Naive thymus-derived CD4-positive, alpha-beta T cell (primary cell): Measurements from ENCODE around the gene UBE4B. TPM values are rescaled to one million over a fixed set of nuclear protein-coding genes. Genes with fewer than 3 reads are reported as not detected.
A peak's percentile ranks its signal among the peaks of the same experiment; 100 is the strongest.

Experiments used
- ATAC-seq: fragments of 150-1000 bp; cut with Tn5 transposase; 2 replicates; pipeline ENCODE4 v1.10.0; 2021; ENCODE audit warnings: mild to moderate bottlenecking, moderate library complexity
- CTCF ChIA-PET: fragments of 350-600 bp; sonication (Branson Sonifier 250); formaldehyde crosslinking; loops from one replicate; lab custom pipeline; 2021; ENCODE audit warnings: antibody characterized with exemption; lab: Charles Lee
- POLR2A ChIA-PET: fragments of 350-600 bp; sonication (Branson Sonifier 250); formaldehyde crosslinking; loops from one replicate; lab custom pipeline; 2021; ENCODE audit warnings: antibody characterized with exemption, inconsistent platforms; lab: Charles Lee
- DNase-seq, 9 donors: peaks; one replicate each; pipeline versions ENCODE4 v3.0.0 to v3.0.0-alpha.2; 2020 to 2022; ENCODE audit warnings: mixed read lengths in 1 of 9
- H3K27ac ChIP-seq: one replicate; pipeline ENCODE4 v1.7.0; 2013; ENCODE audit warnings: mild to moderate bottlenecking, low read depth, low read length, moderate library complexity
- H3K27me3 ChIP-seq, 2 donors: one replicate each; pipeline ENCODE4 v1.7.0; 2013; ENCODE audit warnings: low read length in 2 of 2, mild to moderate bottlenecking in 2 of 2, moderate library complexity in 2 of 2; ENCODE audit not compliant: control insufficient read depth in 2 of 2, insufficient read depth in 2 of 2
- H3K36me3 ChIP-seq, 3 experiments: 1 replicate in 2 of 3; 2 replicates in 1 of 3; pipeline ENCODE4 v1.7.0; 2013; ENCODE audit warnings: low read length in 3 of 3, mild to moderate bottlenecking in 3 of 3, moderate library complexity in 1 of 3; ENCODE audit not compliant: insufficient read depth in 3 of 3, control insufficient read depth in 2 of 3
- H3K4me1 ChIP-seq, 2 donors: one replicate each; pipeline ENCODE4 v1.7.0; 2013; ENCODE audit warnings: low read length in 2 of 2, mild to moderate bottlenecking in 2 of 2, moderate library complexity in 1 of 2; ENCODE audit not compliant: control insufficient read depth in 2 of 2, insufficient read depth in 2 of 2
- H3K4me3 ChIP-seq: 2 replicates; pipeline ENCODE4 v1.7.0; 2013; ENCODE audit warnings: mild to moderate bottlenecking, low read length
- H3K9me3 ChIP-seq, 3 experiments: 1 replicate in 2 of 3; 2 replicates in 1 of 3; pipeline ENCODE4 v1.7.0; 2013; ENCODE audit warnings: low read length in 3 of 3; ENCODE audit not compliant: control insufficient read depth in 2 of 3
- H3K27ac Mint-ChIP-seq, 9 donors: one replicate each; pipeline ENCODE4 v1.8.0; 2020 to 2022; ENCODE audit warnings: mixed read lengths in 9 of 9, mild to moderate bottlenecking in 8 of 9, moderate library complexity in 5 of 9, inconsistent platforms in 2 of 9
- H3K27me3 Mint-ChIP-seq, 5 donors: one replicate each; pipeline ENCODE4 v1.8.0; 2021 to 2022; ENCODE audit warnings: mixed read lengths in 5 of 5, mild to moderate bottlenecking in 1 of 5
- H3K36me3 Mint-ChIP-seq, 5 donors: one replicate each; pipeline ENCODE4 v1.8.0; 2020 to 2022; ENCODE audit warnings: mixed read lengths in 5 of 5, mild to moderate bottlenecking in 3 of 5, inconsistent platforms in 1 of 5
- H3K4me1 Mint-ChIP-seq, 7 donors: one replicate each; pipeline ENCODE4 v1.8.0; 2020 to 2022; ENCODE audit warnings: mixed read lengths in 7 of 7, mild to moderate bottlenecking in 3 of 7, inconsistent platforms in 1 of 7
- H3K4me3 Mint-ChIP-seq, 10 donors: one replicate each; pipeline ENCODE4 v1.8.0; 2020 to 2022; ENCODE audit warnings: mild to moderate bottlenecking in 10 of 10, mixed read lengths in 10 of 10, moderate library complexity in 6 of 10, inconsistent platforms in 2 of 10
- H3K9me3 Mint-ChIP-seq, 11 donors: one replicate each; pipeline ENCODE4 v1.8.0; 2020 to 2022; ENCODE audit warnings: mixed read lengths in 11 of 11, mild to moderate bottlenecking in 4 of 11, inconsistent platforms in 1 of 11, moderate library complexity in 1 of 11
- intact Hi-C, 2 donors: fragments of 100-400 bp; cut with micrococcal nuclease; formaldehyde crosslinking; loops; one replicate each; pipeline ENCODE4 v1.15.1; 2023
- polyA plus RNA-seq, 2 donors: library from polyadenylated mRNA; unstranded; fragments of 300-500 nt; fragmentation: Illumina TruSeq; gene quantifications; one replicate each; pipeline ENCODE4 v1.2.3, GENCODE V29; 2021
- total RNA-seq, 6 experiments: library from RNA in 5 of 6; stranded (reverse) in 5 of 6; gene quantifications; 1 replicate in 5 of 6; 2 replicates in 1 of 6; pipeline ENCODE4 v1.2.3 and lab custom pipeline; 2021 to 2026

The UBE4B gene
- total and polyA plus RNA-seq, 7 experiments from 2014 or later = 7.5 to 48.3 (median 39.2) TPM

- H3K27me3 ChIP-seq = no peaks in the 10 kb centered on the region
- ChIA-PET CTCF (no interaction called here), POLR2A (no interaction called here)
- H3K4me1 ChIP-seq = no peaks in the 10 kb centered on the region
- ATAC-seq (no peak), DNase-seq (no peak)
- H3K27ac ChIP-seq = no peak overlapping the region
- Mint-ChIP-seq H3K27ac (peak overlapping the region in 4 of 9 donors; percentile 2 to 61 (median 24)), H3K4me1 (peaks cover 6 to 22% (median 14%) of the 10 kb centered on the region in 7 donors), H3K9me3 (peaks cover 0 to 4% (median 0%) of the 10 kb centered on the region in 11 donors), H3K36me3 (peaks cover 8 to 46% (median 21%) of the 10 kb centered on the region in 5 donors), H3K27me3 (no peaks in the 10 kb centered on the region), H3K4me3 (no peak overlapping the region)
- peaks cover 0 to 11% (median 0%) of the 10 kb centered on the region in 3 experiments for H3K36me3 ChIP-seq
- no peak overlapping the region for H3K4me3 ChIP-seq
- intact Hi-C loops = no loop called here
- H3K9me3 ChIP-seq = no peaks in the 10 kb centered on the region
These were observed 50.2 kb downstream of the UBE4B start for GRCh38 chr1:10082785-10083479.

DNA sequence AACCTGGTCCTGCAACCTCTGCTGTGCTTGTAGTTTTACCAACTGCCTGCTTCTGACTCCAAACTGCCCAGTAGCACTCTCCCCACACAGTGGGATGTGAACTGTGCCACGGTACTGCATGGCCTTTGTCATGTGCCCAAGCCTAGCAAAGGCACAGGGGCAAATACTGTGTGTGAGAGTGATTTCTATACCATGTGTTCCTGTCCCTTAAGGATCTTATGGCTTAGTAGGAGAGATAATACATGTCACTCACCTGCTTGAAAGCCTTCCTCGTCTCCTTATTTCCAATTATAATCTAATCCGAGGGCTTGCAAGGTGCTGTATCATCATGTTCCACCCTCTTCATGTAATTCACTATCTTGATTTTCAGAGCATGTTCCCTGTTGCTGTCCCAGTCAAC, 51.3 kb downstream of the UBE4B start:
- ChIA-PET POLR2A (no interaction called here), CTCF (no interaction called here)
- Histone ChIP-seq H3K9me3 (no peaks in the 10 kb centered on the region), H3K4me1 (no peaks in the 10 kb centered on the region), H3K27ac (no peak overlapping the region), H3K4me3 (no peak overlapping the region), H3K27me3 (no peaks in the 10 kb centered on the region), H3K36me3 (peaks cover 0 to 5% (median 0%) of the 10 kb centered on the region in 3 experiments)
- peaks cover 8 to 42% (median 17%) of the 10 kb centered on the region in 5 donors for H3K36me3 Mint-ChIP-seq
- peaks cover 0 to 4% (median 0%) of the 10 kb centered on the region in 11 donors for H3K9me3 Mint-ChIP-seq
- DNase-seq = no peak
- no peaks in the 10 kb centered on the region for H3K27me3 Mint-ChIP-seq
- no peak for ATAC-seq
- intact Hi-C loops = no loop called here
- no peak overlapping the region for H3K4me3 Mint-ChIP-seq
- H3K4me1 Mint-ChIP-seq = peaks cover 6 to 19% (median 14%) of the 10 kb centered on the region in 7 donors
- H3K27ac Mint-ChIP-seq = peak overlapping the region in 1 of 9 donors; percentile 67

- Mint-ChIP-seq H3K36me3 (peaks cover 8 to 37% (median 13%) of the 10 kb centered on the region in 5 donors), H3K4me3 (no peak overlapping the region), H3K9me3 (peaks cover 0 to 4% (median 0%) of the 10 kb centered on the region in 11 donors), H3K27ac (peak overlapping the region in 1 of 9 donors; percentile 14), H3K4me1 (peaks cover 6 to 19% (median 14%) of the 10 kb centered on the region in 7 donors), H3K27me3 (no peaks in the 10 kb centered on the region)
- Histone ChIP-seq H3K36me3 (peaks cover 0 to 4% (median 0%) of the 10 kb centered on the region in 3 experiments), H3K27me3 (no peaks in the 10 kb centered on the region), H3K4me3 (no peak overlapping the region), H3K4me1 (no peaks in the 10 kb centered on the region), H3K9me3 (no peaks in the 10 kb centered on the region), H3K27ac (no peak overlapping the region)
- DNase-seq (no peak), ATAC-seq (no peak)
- intact Hi-C loops = no loop called here
- CTCF ChIA-PET = no interaction called here
- POLR2A ChIA-PET = no interaction called here
These were observed 52.3 kb downstream of the UBE4B start for GRCh38 chr1:10085076-10085475.

GRCh38 chr1:10087210-10087609, 54.5 kb downstream of the UBE4B start:
- no peak overlapping the region for H3K4me3 ChIP-seq
- DNase-seq (no peak), ATAC-seq (no peak)
- ChIA-PET CTCF (no interaction called here), POLR2A (no interaction called here)
- H3K27ac ChIP-seq = no peak overlapping the region
- peaks cover 6 to 22% (median 17%) of the 10 kb centered on the region in 7 donors for H3K4me1 Mint-ChIP-seq
- H3K27me3 ChIP-seq = no peaks in the 10 kb centered on the region
- peaks cover 2 to 30% (median 4%) of the 10 kb centered on the region in 5 donors for H3K36me3 Mint-ChIP-seq
- H3K27me3 Mint-ChIP-seq = no peaks in the 10 kb centered on the region
- no peak overlapping the region for H3K27ac Mint-ChIP-seq
- intact Hi-C loops = no loop called here
- H3K4me1 ChIP-seq = no peaks in the 10 kb centered on the region
- H3K9me3 ChIP-seq = no peaks in the 10 kb centered on the region
- H3K36me3 ChIP-seq = peaks cover 0 to 4% (median 0%) of the 10 kb centered on the region in 3 experiments
- no peak overlapping the region for H3K4me3 Mint-ChIP-seq
- H3K9me3 Mint-ChIP-seq = no peaks in the 10 kb centered on the region

DNA sequence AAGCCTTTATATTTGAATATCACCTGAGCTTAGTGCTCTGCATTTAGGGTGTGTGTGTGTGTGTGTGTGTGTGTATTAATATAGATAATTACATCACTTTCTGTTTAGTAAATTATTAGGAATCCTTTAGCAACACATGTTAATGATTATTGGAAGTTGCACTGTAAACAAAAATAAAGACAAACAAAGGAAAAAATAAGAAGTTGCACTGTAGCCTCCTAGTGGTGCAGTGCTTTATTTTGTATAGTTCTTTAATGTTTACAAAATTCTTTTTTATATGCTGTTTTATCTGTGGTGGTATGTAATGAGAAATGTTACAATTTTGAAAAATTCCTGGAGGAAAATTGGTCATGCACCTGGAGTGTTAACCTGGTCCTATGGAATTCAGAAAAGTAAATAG, 69.2 kb downstream of the UBE4B start:
- POLR2A ChIA-PET = no interaction called here
- H3K9me3 Mint-ChIP-seq = no peaks in the 10 kb centered on the region
- H3K36me3 Mint-ChIP-seq = peaks cover 15 to 55% (median 34%) of the 10 kb centered on the region in 5 donors
- Histone ChIP-seq H3K27me3 (no peaks in the 10 kb centered on the region), H3K36me3 (peaks cover 13 to 48% (median 24%) of the 10 kb centered on the region in 3 experiments), H3K27ac (no peak overlapping the region), H3K9me3 (no peaks in the 10 kb centered on the region), H3K4me1 (no peaks in the 10 kb centered on the region), H3K4me3 (no peak overlapping the region)
- intact Hi-C loops = no loop called here
- ATAC-seq (no peak), DNase-seq (no peak)
- H3K4me3 Mint-ChIP-seq = no peak overlapping the region
- H3K4me1 Mint-ChIP-seq = peaks cover 0 to 2% (median 0%) of the 10 kb centered on the region in 7 donors
- no peaks in the 10 kb centered on the region for H3K27me3 Mint-ChIP-seq
- CTCF ChIA-PET = interaction anchor here (0.9 kb wide), 1 partner anchor 392 kb away, joined by 3 read pairs; no protein-coding TSS in a partner anchor
- peak overlapping the region in 1 of 9 donors; percentile 59 for H3K27ac Mint-ChIP-seq

- Mint-ChIP-seq H3K27ac (no peak overlapping the region), H3K4me1 (peaks cover 0 to 2% (median 0%) of the 10 kb centered on the region in 7 donors), H3K9me3 (no peaks in the 10 kb centered on the region), H3K27me3 (no peaks in the 10 kb centered on the region), H3K4me3 (no peak overlapping the region), H3K36me3 (peaks cover 18 to 56% (median 37%) of the 10 kb centered on the region in 5 donors)
- Histone ChIP-seq H3K9me3 (no peaks in the 10 kb centered on the region), H3K27ac (no peak overlapping the region), H3K36me3 (peaks cover 13 to 53% (median 27%) of the 10 kb centered on the region in 3 experiments), H3K4me1 (no peaks in the 10 kb centered on the region), H3K27me3 (no peaks in the 10 kb centered on the region), H3K4me3 (no peak overlapping the region)
- ChIA-PET CTCF (no interaction called here), POLR2A (no interaction called here)
- ATAC-seq (no peak), DNase-seq (no peak)
- intact Hi-C loops = no loop called here
These were observed 70.4 kb downstream of the UBE4B start for GRCh38 chr1:10103193-10103592.
